ENCODE results near the gene LCTL.

Gene LCTL

GRCh38 chr15:66565741-66566144, at the start of gene LCTL:
TSS of gene LCTL (minus strand) at chr15:66565998. CDS start at chr15:66565365, 633 bp downstream.
- DNase-seq, result no peak

- DNase-seq, result no peak
These were observed 49.4 kb upstream of the LCTL start for GRCh38 chr15:66614951-66615760.

GRCh38 chr15:66614456-66614855, 48.7 kb upstream of the LCTL start:
- no peak for DNase-seq

GRCh38 chr15:66613743-66614142, 47.9 kb upstream of the LCTL start:
- DNase-seq, result no peak

GRCh38 chr15:66611257-66612053, 45.7 kb upstream of the LCTL start:
- DNase-seq, result no peak

- no peak for DNase-seq
These were observed 44.1 kb upstream of the LCTL start for GRCh38 chr15:66609876-66610275.

GRCh38 chr15:66608881-66609280, 43.1 kb upstream of the LCTL start:
- DNase-seq, result no peak

- no peak for DNase-seq
These were observed 42.4 kb upstream of the LCTL start for GRCh38 chr15:66608159-66608558.

- DNase-seq, result peak; percentile 12 to 54 (median 38)
These were observed 37.7 kb upstream of the LCTL start for GRCh38 chr15:66603301-66604179.

GRCh38 chr15:66601521-66601920, 35.7 kb upstream of the LCTL start:
- DNase-seq, result no peak

- no peak for DNase-seq
These were observed 34.4 kb upstream of the LCTL start for GRCh38 chr15:66600240-66600627.

- no peak for DNase-seq
These were observed 33.9 kb upstream of the LCTL start for GRCh38 chr15:66599536-66600239.

GRCh38 chr15:66598095-66598815, 32.5 kb upstream of the LCTL start:
- no peak for DNase-seq

- no peak for DNase-seq
These were observed 30.2 kb upstream of the LCTL start for GRCh38 chr15:66595931-66596545.

- DNase-seq, result no peak
These were observed 29.5 kb upstream of the LCTL start for GRCh38 chr15:66595332-66595731.

GRCh38 chr15:66594836-66595235, 29.0 kb upstream of the LCTL start:
- DNase-seq, result no peak

GRCh38 chr15:66594344-66594743, 28.5 kb upstream of the LCTL start:
- no peak for DNase-seq

- DNase-seq, result no peak
These were observed 27.5 kb upstream of the LCTL start for GRCh38 chr15:66593219-66593780.

- no peak for DNase-seq
These were observed 26.9 kb upstream of the LCTL start for GRCh38 chr15:66592505-66593218.

GRCh38 chr15:66591322-66591862, 25.6 kb upstream of the LCTL start:
- no peak for DNase-seq
